GM12878 (cell line): Measurements from ENCODE around the gene NEDD8. TPM values are rescaled to one million over a fixed set of nuclear protein-coding genes. Genes with fewer than 3 reads are reported as not detected.
A peak's percentile ranks its signal among the peaks of the same experiment; 100 is the strongest.

Experiments used
- BMI1 ChIP-seq: fragments of 450-650 bp; IDR thresholded peaks from 2 replicates; pipeline ENCODE4 v1.6.1; 2016; ENCODE audit warnings: mild to moderate bottlenecking, moderate library complexity, borderline replicate concordance
- CBFB ChIP-seq: IDR thresholded peaks from 2 replicates; pipeline ENCODE4 v1.6.1; 2016; ENCODE audit warnings: antibody characterized with exemption, low read depth
- CBX3 ChIP-seq: fragments of 200-600 bp; sonication (generic); IDR thresholded peaks from 2 replicates; pipeline ENCODE4 v1.6.1; 2016; ENCODE audit warnings: low read depth, borderline replicate concordance
- CEBPZ ChIP-seq: fragments of 150-350 bp; IDR thresholded peaks from 2 replicates; pipeline ENCODE4 v1.6.1; 2016; ENCODE audit warnings: low read depth, low read length
- DPF2 ChIP-seq: fragments of 450-650 bp; IDR thresholded peaks from 2 replicates; pipeline ENCODE4 v1.6.1; 2017; ENCODE audit warnings: mild to moderate bottlenecking
- EGR1 ChIP-seq, 2 experiments: IDR thresholded peaks; 1 replicate in 1 of 2; 2 replicates in 1 of 2; pipeline ENCODE4 v1.6.1; 2011 to 2012; ENCODE audit warnings: low read depth in 2 of 2, low read length in 2 of 2, borderline replicate concordance in 1 of 2, mild to moderate bottlenecking in 1 of 2, moderate library complexity in 1 of 2
- ETV6 ChIP-seq, 2 experiments: fragments of 450-650 bp in 1 of 2; IDR thresholded peaks in 1 of 2; conservative IDR thresholded peaks in 1 of 2; 2 replicates each; pipeline ENCODE4 v1.6.1; 2014; ENCODE audit warnings: antibody characterized with exemption in 1 of 2, borderline replicate concordance in 1 of 2, low read depth in 1 of 2, mild to moderate bottlenecking in 1 of 2, moderate library complexity in 1 of 2
- FOXM1 ChIP-seq: IDR thresholded peaks from 2 replicates; pipeline ENCODE4 v1.6.1; 2012; ENCODE audit warnings: low read depth, mild to moderate bottlenecking, inconsistent platforms, low read length, moderate library complexity
- JUNB ChIP-seq: IDR thresholded peaks from 2 replicates; pipeline ENCODE4 v1.6.1; 2016; ENCODE audit warnings: antibody characterized with exemption, mild to moderate bottlenecking
- KLF5 ChIP-seq: fragments of 450-650 bp; IDR thresholded peaks from 2 replicates; pipeline ENCODE4 v1.6.1; 2014; ENCODE audit warnings: mild to moderate bottlenecking; ENCODE audit not compliant: partially characterized antibody
- MEF2B ChIP-seq: fragments of 450-650 bp; IDR thresholded peaks from 2 replicates; pipeline ENCODE4 v1.6.1; 2018; ENCODE audit warnings: mild to moderate bottlenecking, moderate library complexity; ENCODE audit not compliant: partially characterized antibody, poor library complexity, severe bottlenecking
- MXI1 ChIP-seq: fragments of 150-350 bp; IDR thresholded peaks from 2 replicates; pipeline ENCODE4 v1.6.1; 2011; ENCODE audit warnings: low read depth, mild to moderate bottlenecking, inconsistent platforms, low read length, improper control_type of control experiment
- PKNOX1 ChIP-seq: fragments of 450-650 bp; IDR thresholded peaks from 2 replicates; pipeline ENCODE4 v1.6.1; 2016; ENCODE audit warnings: mild to moderate bottlenecking
- POLR2A ChIP-seq: IDR thresholded peaks from 2 replicates; pipeline ENCODE4 v1.6.1; 2011; ENCODE audit warnings: low read depth, mild to moderate bottlenecking, low read length
- RELA ChIP-seq: fragments of 450-650 bp; IDR thresholded peaks from 2 replicates; pipeline ENCODE4 v1.8.0; 2014; ENCODE audit warnings: borderline replicate concordance; ENCODE audit not compliant: partially characterized antibody
- RFX5 ChIP-seq: IDR thresholded peaks from 2 replicates; pipeline ENCODE4 v1.6.1; 2011; ENCODE audit warnings: low read depth, low read length, improper control_type of control experiment
- TCF12 ChIP-seq: IDR thresholded peaks from 2 replicates; pipeline ENCODE4 v1.6.1; 2011; ENCODE audit warnings: low read depth, mild to moderate bottlenecking, low read length
- ZBED1 ChIP-seq: IDR thresholded peaks from 2 replicates; pipeline ENCODE4 v1.6.1; 2016; ENCODE audit warnings: borderline replicate concordance
- ZBTB4 ChIP-seq: fragments of 450-650 bp; formaldehyde crosslinking; IDR thresholded peaks from 2 replicates; pipeline ENCODE4 v1.4.0; 2022; ENCODE audit warnings: mild to moderate bottlenecking, moderate library complexity
- ZNF207 ChIP-seq: fragments of 450-650 bp; IDR thresholded peaks from 2 replicates; pipeline ENCODE4 v1.6.1; 2014; ENCODE audit warnings: antibody characterized with exemption, mild to moderate bottlenecking, borderline replicate concordance
- ZNF384 ChIP-seq: IDR thresholded peaks from 2 replicates; pipeline ENCODE4 v1.6.1; 2012; ENCODE audit warnings: low read depth, mild to moderate bottlenecking, low read length, improper control_type of control experiment, borderline replicate concordance
- ZNF622 ChIP-seq: fragments of 450-650 bp; IDR thresholded peaks from 2 replicates; pipeline ENCODE4 v1.6.1; 2017; ENCODE audit warnings: mild to moderate bottlenecking, inconsistent platforms
- ZZZ3 ChIP-seq: IDR thresholded peaks from 2 replicates; pipeline ENCODE4 v1.6.1; 2011; ENCODE audit warnings: low read depth; ENCODE audit not compliant: control insufficient read depth, insufficient read length
- polyA plus RNA-seq, 11 experiments: library from polyadenylated mRNA; depleted of rRNA in 4 of 11; unstranded in 6 of 11; stranded (reverse) in 5 of 11; fragments of >200 nt; fragmentation: Nextera tagmentation in 4 of 11; fragmentation: Illumina TruSeq in 1 of 11; extraction: Ambion mirVana in 4 of 11; extraction: Trizol in 1 of 11; gene quantifications; 1 replicate in 1 of 11; 2 replicates in 10 of 11; pipeline versions ENCODE4 v1.2.1 to v1.2.3, GENCODE V29; 2011 to 2016; ENCODE audit warnings: inconsistent platforms in 2 of 11, missing spikeins in 2 of 11, low read depth in 1 of 11
- total RNA-seq, 4 experiments: library from RNA; depleted of rRNA in 3 of 4; stranded (reverse); fragments of >200 nt in 3 of 4; fragmentation: Illumina TruSeq in 1 of 4; extraction: Trizol in 1 of 4; gene quantifications; 2 replicates each; pipeline versions ENCODE4 v1.2.1 to v1.2.3, GENCODE V29; 2013 to 2021

NEDD8 gene
- total and polyA plus RNA-seq, 10 of the 15 experiments (the other 5 are each of a cell fraction or from before 2014, with no cell fraction given): 164 to 991 (median 300) TPM

- no peak for TF ChIP-seq CBFB
- no peak for TF ChIP-seq ZNF207
- TF ChIP-seq POLR2A: peak; percentile 93
- no peak for TF ChIP-seq CBX3
- TF ChIP-seq MXI1: peak; percentile 87
- TF ChIP-seq FOXM1: no peak
- TF ChIP-seq ETV6 (conservative IDR thresholded peaks at IDR 0.05 in 1 of 2, IDR thresholded peaks at IDR 0.05 in 1 of 2; ENCODE audit: borderline replicate concordance in 1 of 2, low read depth in 1 of 2): no peak
- TF ChIP-seq TCF12: 0 out of 2 replicates have a peak, but pooled peaks have one; percentile 27
- TF ChIP-seq ZBED1: peak; percentile 59; the same call in 1 of the 2 replicates
- no peak for TF ChIP-seq BMI1
- peak; percentile 71; the same call in 1 of the 2 replicates for TF ChIP-seq RFX5
- TF ChIP-seq MEF2B: no peak
- peak; percentile 77 for TF ChIP-seq PKNOX1
- TF ChIP-seq ZBTB4 (CRISPR knock-in tag): 0 out of 2 replicates have a peak, but pooled peaks have one; percentile 20
- TF ChIP-seq ZZZ3: no peak
- peak in 1 of 2 experiments; percentile 47; a peak in 1 of 3 replicates for TF ChIP-seq EGR1 (IDR thresholded peaks at IDR 0.05; ENCODE audit: borderline replicate concordance in 1 of 2, low read depth in 2 of 2, low read length in 2 of 2)
- no peak for TF ChIP-seq CEBPZ
- peak; percentile 87 for TF ChIP-seq RELA
- peak; percentile 77 for TF ChIP-seq KLF5
- TF ChIP-seq JUNB: no peak
- TF ChIP-seq ZNF384: peak; percentile 23; the same call in 1 of the 2 replicates
- 0 out of 2 replicates have a peak, but pooled peaks have one; percentile 54 for TF ChIP-seq DPF2
- TF ChIP-seq ZNF622: no peak
Measured at GRCh38 chr14:24215495-24216344, 16.4 kb downstream of the NEDD8 start, which contains the start of gene MDP1 (continued).
